Vagina (tissue), 2 donors: ENCODE results near the gene GNB2. TPM values are rescaled to one million over a fixed set of nuclear protein-coding genes. Genes with fewer than 3 reads are reported as not detected.

Experiments
- DNase-seq, 2 donors: peaks; one replicate each; pipeline ENCODE4 v3.0.0-alpha.2; 2017; ENCODE audit errors: extremely low spot score in 2 of 2
- H3K27ac ChIP-seq: fragments of 200-600 bp; sonication (generic); one replicate; pipeline ENCODE4 v1.5.1; 2019
- H3K27me3 ChIP-seq: fragments of 200-600 bp; sonication (generic); one replicate; pipeline ENCODE4 v1.5.1; 2019
- H3K36me3 ChIP-seq, 2 donors: fragments of 200-600 bp; sonication (generic); one replicate each; pipeline ENCODE4 v1.5.1; 2017 to 2019
- H3K4me1 ChIP-seq: fragments of 200-600 bp; sonication (generic); one replicate; pipeline ENCODE4 v1.5.1; 2019
- H3K4me3 ChIP-seq, 2 donors: fragments of 200-600 bp; sonication (generic); 1 replicate in 1 of 2; 2 replicates in 1 of 2; pipeline ENCODE4 v1.5.1; 2016 to 2019
- H3K9me3 ChIP-seq: fragments of 200-600 bp; sonication (generic); one replicate; pipeline ENCODE4 v1.5.1; 2019
- POLR2A ChIP-seq, 2 donors: fragments of 450-650 bp; IDR thresholded peaks; one replicate each; pipeline ENCODE4 v1.6.1; 2017; ENCODE audit warnings: antibody characterized with exemption in 2 of 2, mild to moderate bottlenecking in 2 of 2, moderate library complexity in 2 of 2
- POLR2AphosphoS5 ChIP-seq, 2 donors: sonication (generic); formaldehyde crosslinking; IDR thresholded peaks; one replicate each; pipeline ENCODE4 v1.9.0; 2017; ENCODE audit warnings: antibody characterized with exemption in 2 of 2, mild to moderate bottlenecking in 2 of 2, low read depth in 1 of 2; ENCODE audit not compliant: insufficient read depth in 1 of 2
- intact Hi-C: fragments of 100-400 bp; cut with DNase I; formaldehyde crosslinking; loops from one replicate; pipeline ENCODE4 v1.15.1; 2023
- total RNA-seq: library from RNA; depleted of rRNA; stranded (reverse); fragments of >200 nt; gene quantifications from one replicate; pipeline ENCODE4 v1.2.3, GENCODE V29; 2016
- TF ChIP-seq, protein P1 (sequence below), 3 experiments: fragments of 450-650 bp in 2 of 3; fragments of 200-600 bp in 1 of 3; sonication (generic) in 1 of 3; IDR thresholded peaks; one replicate each; pipeline ENCODE4 v1.5.1; 2017 to 2019; ENCODE audit warnings: antibody characterized with exemption in 3 of 3, mild to moderate bottlenecking in 2 of 3, moderate library complexity in 2 of 3

The GNB2 gene
- total RNA-seq, 1 donor from 2014 or later = 283 TPM

DNA sequence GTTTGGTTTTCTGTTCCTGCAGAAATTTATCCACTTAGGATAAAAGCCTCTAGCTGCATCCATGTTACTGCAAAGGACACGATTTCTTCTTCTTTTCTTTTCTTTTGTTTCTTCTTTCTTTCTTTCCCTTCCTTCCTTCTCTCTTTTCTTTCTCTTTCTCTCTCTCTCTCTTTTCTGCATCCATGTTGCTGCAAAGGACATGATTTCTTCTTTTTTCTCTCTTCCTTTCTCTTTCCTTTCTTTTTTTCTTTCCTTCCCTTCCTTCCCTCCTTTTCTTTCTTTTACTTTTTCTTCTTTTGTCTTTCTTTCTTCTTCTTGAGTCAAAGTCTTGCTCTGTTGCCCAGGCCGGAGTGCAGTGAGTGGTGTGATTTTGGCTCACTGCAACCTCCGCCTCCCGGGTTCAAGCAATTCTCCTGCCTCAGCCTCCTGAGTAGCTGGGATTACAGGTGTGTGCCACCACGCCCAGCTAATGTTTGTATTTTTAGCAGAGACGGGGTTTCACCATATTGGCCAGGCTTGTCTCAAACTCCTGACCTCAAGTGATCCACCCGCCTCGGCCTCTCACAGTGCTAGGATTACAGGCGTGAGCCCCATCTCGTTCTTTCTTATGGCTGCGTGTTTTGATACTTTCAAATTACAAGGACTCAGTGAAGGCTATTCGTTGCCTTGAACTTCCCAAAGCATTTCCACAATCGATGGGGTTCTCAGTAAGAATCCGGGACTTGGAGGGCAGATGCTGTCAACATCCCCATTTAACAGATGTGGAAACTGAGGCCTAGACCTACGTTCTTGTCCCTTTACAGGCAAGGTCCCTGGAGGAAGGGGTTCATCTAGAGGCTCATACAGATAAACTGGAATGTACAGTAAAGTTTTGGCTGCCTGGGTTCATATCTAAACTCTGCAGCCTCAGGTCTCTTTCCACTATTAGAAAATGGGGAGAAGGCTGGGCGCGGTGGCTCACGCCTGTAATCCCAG, 1.9 kb upstream of the GNB2 start:
- H3K36me3 ChIP-seq = peaks cover 0 to 4% of the 10 kb centered on the region in 2 donors
- H3K4me1 ChIP-seq = peaks cover 12% of the 10 kb centered on the region
- no peak overlapping the region for H3K4me3 ChIP-seq
- TF ChIP-seq POLR2AphosphoS5 (IDR thresholded peaks at IDR 0.05; ENCODE audit: insufficient read depth in 1 of 2, low read depth in 1 of 2) = no peak
- TF ChIP-seq, protein P1, sequence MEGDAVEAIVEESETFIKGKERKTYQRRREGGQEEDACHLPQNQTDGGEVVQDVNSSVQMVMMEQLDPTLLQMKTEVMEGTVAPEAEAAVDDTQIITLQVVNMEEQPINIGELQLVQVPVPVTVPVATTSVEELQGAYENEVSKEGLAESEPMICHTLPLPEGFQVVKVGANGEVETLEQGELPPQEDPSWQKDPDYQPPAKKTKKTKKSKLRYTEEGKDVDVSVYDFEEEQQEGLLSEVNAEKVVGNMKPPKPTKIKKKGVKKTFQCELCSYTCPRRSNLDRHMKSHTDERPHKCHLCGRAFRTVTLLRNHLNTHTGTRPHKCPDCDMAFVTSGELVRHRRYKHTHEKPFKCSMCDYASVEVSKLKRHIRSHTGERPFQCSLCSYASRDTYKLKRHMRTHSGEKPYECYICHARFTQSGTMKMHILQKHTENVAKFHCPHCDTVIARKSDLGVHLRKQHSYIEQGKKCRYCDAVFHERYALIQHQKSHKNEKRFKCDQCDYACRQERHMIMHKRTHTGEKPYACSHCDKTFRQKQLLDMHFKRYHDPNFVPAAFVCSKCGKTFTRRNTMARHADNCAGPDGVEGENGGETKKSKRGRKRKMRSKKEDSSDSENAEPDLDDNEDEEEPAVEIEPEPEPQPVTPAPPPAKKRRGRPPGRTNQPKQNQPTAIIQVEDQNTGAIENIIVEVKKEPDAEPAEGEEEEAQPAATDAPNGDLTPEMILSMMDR (IDR thresholded peaks at IDR 0.05) = no peak
- no peak for DNase-seq
- H3K27me3 ChIP-seq = no peaks in the 10 kb centered on the region
- H3K27ac ChIP-seq = no peak overlapping the region
- intact Hi-C loops = loop anchor here (5.0 to 10.0 kb wide), 2 partner anchors 84 to 197 kb away; partner anchors contain the start of genes FBXO24, LRCH4 and TSC22D4
- no peaks in the 10 kb centered on the region for H3K9me3 ChIP-seq

DNA sequence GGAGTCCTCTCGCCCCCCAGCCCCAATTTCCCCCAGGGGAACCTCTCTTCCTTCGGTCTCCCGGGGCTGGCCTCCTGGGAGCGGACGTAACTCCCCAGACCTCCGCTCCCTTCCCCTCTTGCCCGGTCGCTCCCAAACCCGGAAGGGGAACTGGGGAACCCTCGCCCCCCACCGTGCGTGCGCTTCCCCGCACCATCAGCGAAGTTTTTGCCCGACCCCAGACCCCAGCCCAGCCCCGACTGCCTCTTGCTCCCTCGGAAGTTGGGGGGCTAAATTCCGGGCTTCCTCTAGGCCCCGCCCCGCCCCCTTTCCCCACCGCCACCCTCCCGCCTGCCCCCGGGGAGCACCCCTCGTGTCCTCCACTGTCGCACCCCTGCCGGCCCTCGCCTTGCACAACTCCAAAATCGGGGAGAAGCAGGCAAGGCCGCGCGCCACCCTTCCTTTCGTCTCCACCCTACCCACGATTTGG, 436 bp downstream of the GNB2 start:
- DNase-seq = no peak
- H3K4me1 ChIP-seq = peaks cover 25% of the 10 kb centered on the region
- TF ChIP-seq, protein P1 (IDR thresholded peaks at IDR 0.05) = no peak
- TF ChIP-seq POLR2A (IDR thresholded peaks at IDR 0.05) (no peak), POLR2AphosphoS5 (IDR thresholded peaks at IDR 0.05; ENCODE audit: insufficient read depth in 1 of 2, low read depth in 1 of 2) (no peak)
- H3K27me3 ChIP-seq = no peaks in the 10 kb centered on the region
- peak overlapping the region; percentile 94 to 99 for H3K4me3 ChIP-seq
- intact Hi-C loops = loop anchor here (5.0 to 10.0 kb wide), 2 partner anchors 87 to 199 kb away; partner anchors contain the start of genes FBXO24, LRCH4 and TSC22D4
- H3K36me3 ChIP-seq = peaks cover 0 to 27% of the 10 kb centered on the region in 2 donors
- peak overlapping the region; percentile 99 for H3K27ac ChIP-seq
- H3K9me3 ChIP-seq = no peaks in the 10 kb centered on the region

DNA sequence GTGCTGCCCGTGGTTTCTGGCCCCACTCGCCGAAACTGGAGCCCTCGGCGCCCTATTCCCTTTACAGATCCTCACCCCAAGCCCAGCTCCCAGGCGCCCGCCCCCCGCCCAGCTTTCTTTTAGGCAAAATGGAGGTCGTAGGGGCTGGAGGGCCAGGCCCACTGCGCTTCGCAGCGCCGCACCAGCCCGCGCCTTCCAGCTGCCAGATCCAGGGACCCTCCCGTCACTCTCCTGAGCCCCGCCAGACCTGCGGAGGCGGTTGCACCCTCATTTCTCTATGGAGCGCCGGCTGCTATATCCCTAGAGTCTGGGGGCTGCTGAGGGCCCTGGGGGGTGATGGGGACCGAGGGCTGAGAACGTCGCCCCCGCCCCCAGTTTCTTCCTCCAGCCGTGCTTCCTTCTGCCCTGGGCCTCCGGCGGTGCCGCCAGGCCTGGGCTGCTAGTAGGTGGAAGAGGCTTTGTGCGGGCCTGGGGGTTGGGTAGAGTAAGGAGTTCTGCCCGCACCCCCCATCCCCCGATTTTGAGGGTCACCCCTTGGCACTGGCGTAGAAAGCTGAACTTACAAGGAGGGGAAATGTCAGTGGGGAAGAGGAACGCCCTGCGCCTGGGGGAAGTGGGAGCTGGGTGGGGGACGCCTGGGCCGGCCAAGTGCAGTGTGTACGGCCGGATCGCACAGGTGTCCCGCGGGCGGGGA, 1.0 kb downstream of the GNB2 start:
- peaks cover 30% of the 10 kb centered on the region for H3K4me1 ChIP-seq
- TF ChIP-seq POLR2AphosphoS5 (IDR thresholded peaks at IDR 0.05; ENCODE audit: insufficient read depth in 1 of 2, low read depth in 1 of 2) = peak in 1 of 2 donors; percentile 28
- TF ChIP-seq, protein P1 (IDR thresholded peaks at IDR 0.05) = no peak
- no peak for TF ChIP-seq POLR2A (IDR thresholded peaks at IDR 0.05)
- no peak for DNase-seq
- intact Hi-C loops = loop anchor here (5.0 to 10.0 kb wide), 3 partner anchors 72 to 200 kb away; partner anchors contain the start of genes FBXO24, LRCH4, PCOLCE and TSC22D4
- H3K27me3 ChIP-seq = no peaks in the 10 kb centered on the region
- H3K36me3 ChIP-seq = peaks cover 0 to 30% of the 10 kb centered on the region in 2 donors
- peak overlapping the region; percentile 94 to 99 for H3K4me3 ChIP-seq
- H3K27ac ChIP-seq = peak overlapping the region; percentile 99
- H3K9me3 ChIP-seq = no peaks in the 10 kb centered on the region

DNA sequence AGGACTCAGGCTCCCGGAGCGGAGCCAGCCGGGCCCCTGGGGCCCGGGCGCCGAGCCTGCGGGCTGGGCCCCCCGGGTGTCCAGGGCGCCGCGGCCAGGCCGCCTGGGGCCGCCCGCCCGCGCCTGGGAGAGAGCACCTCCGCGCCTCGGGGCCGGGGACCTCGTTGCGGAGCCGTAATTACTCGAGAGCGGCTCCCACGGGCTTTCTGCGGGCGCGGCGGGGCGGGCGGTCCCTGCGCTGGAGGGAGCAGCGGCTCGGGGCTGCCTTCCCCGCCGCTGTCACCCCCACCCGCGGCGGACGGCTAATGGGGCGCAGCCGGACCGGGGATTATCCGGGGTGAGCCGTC, 1.5 kb downstream of the GNB2 start:
- intact Hi-C loops = loop anchor here (5.0 to 10.0 kb wide), 2 partner anchors 73 to 200 kb away; partner anchors contain the start of genes PCOLCE and TSC22D4
- Histone ChIP-seq H3K4me3 (peak overlapping the region; percentile 94 to 99), H3K36me3 (peaks cover 0 to 30% of the 10 kb centered on the region in 2 donors), H3K27ac (peak overlapping the region; percentile 99), H3K9me3 (no peaks in the 10 kb centered on the region), H3K4me1 (peaks cover 36% of the 10 kb centered on the region), H3K27me3 (no peaks in the 10 kb centered on the region)
- DNase-seq = no peak
- TF ChIP-seq POLR2AphosphoS5 (IDR thresholded peaks at IDR 0.05; ENCODE audit: insufficient read depth in 1 of 2, low read depth in 1 of 2) (no peak), POLR2A (IDR thresholded peaks at IDR 0.05) (no peak)
- TF ChIP-seq, protein P1 (IDR thresholded peaks at IDR 0.05) = no peak
